ENCODE data around the gene ANXA2R. TPM values are rescaled to one million over a fixed set of nuclear protein-coding genes. Genes with fewer than 3 reads are reported as not detected.

ANXA2R gene
- total and polyA plus RNA-seq, 2 of the 4 experiments (the other 2 are of a cell fraction) = 1.3 to 3.6 TPM

- peak; percentile 7 for TF ChIP-seq POLR2A (IDR thresholded peaks at IDR 0.05; ENCODE audit: low read depth, low read length)
- peak; percentile 71 for TF ChIP-seq CEBPB (IDR thresholded peaks at IDR 0.05; ENCODE audit: low read depth, low read length)
- no peak for TF ChIP-seq FOS (IDR thresholded peaks at IDR 0.05; ENCODE audit: low read depth, low read length)
- H3K27ac ChIP-seq (ENCODE audit: insufficient read depth, low read length) = peak overlapping the region; percentile 100
- no peaks in the 10 kb centered on the region for H3K27me3 ChIP-seq (ENCODE audit: control insufficient read depth, insufficient read depth, low read length)
- peak overlapping the region; percentile 77 for H2AFZ ChIP-seq (replicated peaks; ENCODE audit: low read length, poor library complexity)
- peak overlapping the region; percentile 99; the same call in 2 of the 3 replicates for H2BK15ac ChIP-seq (ENCODE audit: low read depth, low read length)
- ATAC-seq (ENCODE audit: low read depth) (peak; percentile 3; the same call in 1 of the 2 replicates), DNase-seq (peak; percentile 89)
- intact Hi-C loops (cut with micrococcal nuclease) (loop anchor here (1.0 to 5.0 kb wide), 2 partner anchors 26 to 319 kb away; partner anchors contain the start of gene HMGCS1), in situ Hi-C loops (cut with MboI; ENCODE audit: low sequenced_read_pairs) (loop anchor here (5.0 to 10.0 kb wide), 2 partner anchors 41 to 79 kb away; no protein-coding TSS in a partner anchor), dilution Hi-C loops (cut with HindIII; ENCODE audit: low sequenced_read_pairs, unreplicated experiment) (no loop called here)
- no peaks in the 10 kb centered on the region for H3K36me3 ChIP-seq (ENCODE audit: control insufficient read depth, insufficient read depth, low read length)
- H4K5ac ChIP-seq (ENCODE audit: low read depth, low read length) = peak overlapping the region; percentile 44
- H3K56ac ChIP-seq (ENCODE audit: extremely low read depth, insufficient read depth, low read length) = peak overlapping the region; percentile 100
- H3K23ac ChIP-seq (ENCODE audit: low read depth, low read length) = peak overlapping the region; percentile 98
- ChIA-PET POLR2A (ENCODE audit: unreplicated experiment) (interaction anchor here (0.8 to 1.6 kb wide), 6 partner anchors 14 to 128 kb away, joined by 3 to 16 read pairs (median 5); no protein-coding TSS in a partner anchor), CTCF (interaction anchor here (0.6 to 2.7 kb wide), 11 partner anchors 15 to 84 kb away, joined by 3 to 12 read pairs (median 4); no protein-coding TSS in a partner anchor)
- WGBS, 2 experiments (ENCODE audit: extremely low coverage in 2 of 2, insufficient read length in 1 of 2) = 2% methylated on average over 9 of the region's 34 CpGs; no CpG with 5 or more reads in 1 of the 2 experiments
- H3K4ac ChIP-seq (ENCODE audit: low read depth, low read length) = peak overlapping the region; percentile 82
- peak overlapping the region; percentile 99 for H3K9ac ChIP-seq (ENCODE audit: low read depth, low read length)
- peak overlapping the region; percentile 80 for H3K4me3 ChIP-seq (ENCODE audit: insufficient read depth, low read depth, low read length)
- H2AK5ac ChIP-seq (ENCODE audit: low read depth, low read length) = peak overlapping the region; percentile 66
- TSS peak; percentile 52 for BruUV-seq (replicated peaks)
- H3K4me2 ChIP-seq (ENCODE audit: low read depth, low read length) = peak overlapping the region; percentile 92
- peak overlapping the region; percentile 94 to 98 for H4K8ac ChIP-seq (ENCODE audit: low read depth in 2 of 2, low read length in 2 of 2)
- H2BK120ac ChIP-seq (ENCODE audit: low read depth, low read length) = peak overlapping the region; percentile 93
- H3K14ac ChIP-seq (replicated peaks; ENCODE audit: low read depth, low read length) = peak overlapping the region; percentile 98
- peak overlapping the region; percentile 70 for H2BK20ac ChIP-seq (ENCODE audit: low read depth, low read length)
- H4K20me1 ChIP-seq (ENCODE audit: insufficient read depth, low read length) = no peaks in the 10 kb centered on the region
- peak overlapping the region; percentile 98 for H2BK5ac ChIP-seq (ENCODE audit: low read depth, low read length, poor library complexity, severe bottlenecking)
- H3K9me3 ChIP-seq (ENCODE audit: control insufficient read depth, insufficient read depth, low read length) = no peaks in the 10 kb centered on the region
- peak overlapping the region; percentile 77 for H4K91ac ChIP-seq (ENCODE audit: insufficient read depth, low read depth, low read length)
- peaks cover 18 to 48% of the 10 kb centered on the region in 2 experiments for H3K79me1 ChIP-seq (ENCODE audit: low read depth in 1 of 2, low read length in 2 of 2)
- H3K18ac ChIP-seq (ENCODE audit: low read depth, low read length) = peak overlapping the region; percentile 51
- peaks cover 4% of the 10 kb centered on the region; the same call in 1 of the 2 replicates for H3K9me1 ChIP-seq (ENCODE audit: insufficient read depth, low read length)
- no peaks in the 10 kb centered on the region; the same call in 1 of the 2 replicates for H3K4me1 ChIP-seq (ENCODE audit: control insufficient read depth, insufficient read depth, low read length)
- H2AK9ac ChIP-seq (replicated peaks; ENCODE audit: low read depth, low read length, poor library complexity) = peak overlapping the region; percentile 13
Measured at GRCh38 chr5:42993516-42994245, 46.4 kb downstream of the ANXA2R start.
